ENCODE measurements around the gene CD55.

CD55 gene

DNA sequence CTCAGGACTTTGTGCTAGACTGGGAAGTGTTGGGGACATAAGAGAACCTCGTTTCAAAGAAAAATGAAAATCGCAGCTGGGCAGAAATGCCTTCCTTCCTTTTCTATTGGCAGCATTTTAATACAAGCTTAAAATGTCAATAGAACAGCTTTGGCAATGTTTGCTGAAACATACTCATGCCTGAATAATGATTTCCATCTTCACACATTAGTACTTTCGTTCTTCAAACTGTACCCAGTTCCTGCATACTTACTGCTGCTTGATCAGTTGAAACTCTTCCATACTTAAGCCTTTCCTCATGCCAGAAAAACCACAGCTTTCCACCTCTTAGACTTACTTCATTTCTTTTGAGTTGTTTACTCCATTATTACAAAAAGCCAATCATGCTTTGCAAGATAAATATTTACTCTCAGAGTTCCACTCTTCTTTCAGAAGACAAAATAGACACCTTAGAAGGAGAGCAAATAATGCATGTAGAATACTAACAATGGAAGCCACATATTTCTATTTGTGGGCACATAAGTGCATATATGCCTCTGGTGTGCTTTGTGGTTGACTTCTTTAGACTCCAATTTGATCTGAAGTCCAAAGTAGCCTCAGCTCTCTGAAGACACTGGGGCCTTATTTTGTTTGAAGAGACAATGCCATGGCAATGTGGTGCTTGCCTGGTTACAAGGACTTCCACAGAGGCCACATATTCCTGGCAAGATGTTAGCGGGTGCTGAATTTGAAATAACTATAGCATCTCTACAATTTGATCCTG, 22.7 kb upstream of the CD55 start:
- no peak for ATAC-seq
- Mint-ChIP-seq H3K4me3 (no peak overlapping the region), H3K9me3 (no peaks in the 10 kb centered on the region), H3K4me1 (peaks cover 9% of the 10 kb centered on the region), H3K36me3 (no peaks in the 10 kb centered on the region), H3K27ac (no peak overlapping the region)
- DNase-seq (ENCODE audit: low spot score in 2 of 2): no peak

DNA sequence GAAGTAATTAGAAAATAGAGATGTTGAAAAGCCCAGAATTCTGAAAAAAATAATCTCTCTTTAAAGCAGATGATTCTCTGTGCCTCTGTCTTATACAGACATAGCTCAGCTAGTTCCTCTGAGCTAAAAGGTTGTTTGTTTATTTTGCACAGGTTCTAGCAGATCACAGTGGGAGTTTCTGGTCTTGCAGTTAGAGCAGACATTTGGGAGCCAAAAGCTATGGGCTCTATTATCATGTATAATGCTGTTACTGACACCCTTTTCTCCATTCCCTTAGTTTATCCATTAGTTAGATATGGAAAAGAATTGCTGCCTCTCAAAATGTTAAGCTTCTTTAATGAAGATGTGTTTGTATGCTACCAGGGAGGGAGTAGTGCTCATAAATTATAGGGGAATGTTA, 20.5 kb upstream of the CD55 start:
- no peak overlapping the region for H3K27ac Mint-ChIP-seq
- H3K36me3 Mint-ChIP-seq: no peaks in the 10 kb centered on the region
- ATAC-seq (no peak), DNase-seq (ENCODE audit: low spot score in 2 of 2) (no peak)
- no peaks in the 10 kb centered on the region for H3K9me3 Mint-ChIP-seq
- peaks cover 9% of the 10 kb centered on the region for H3K4me1 Mint-ChIP-seq
- H3K4me3 Mint-ChIP-seq: no peak overlapping the region

DNA sequence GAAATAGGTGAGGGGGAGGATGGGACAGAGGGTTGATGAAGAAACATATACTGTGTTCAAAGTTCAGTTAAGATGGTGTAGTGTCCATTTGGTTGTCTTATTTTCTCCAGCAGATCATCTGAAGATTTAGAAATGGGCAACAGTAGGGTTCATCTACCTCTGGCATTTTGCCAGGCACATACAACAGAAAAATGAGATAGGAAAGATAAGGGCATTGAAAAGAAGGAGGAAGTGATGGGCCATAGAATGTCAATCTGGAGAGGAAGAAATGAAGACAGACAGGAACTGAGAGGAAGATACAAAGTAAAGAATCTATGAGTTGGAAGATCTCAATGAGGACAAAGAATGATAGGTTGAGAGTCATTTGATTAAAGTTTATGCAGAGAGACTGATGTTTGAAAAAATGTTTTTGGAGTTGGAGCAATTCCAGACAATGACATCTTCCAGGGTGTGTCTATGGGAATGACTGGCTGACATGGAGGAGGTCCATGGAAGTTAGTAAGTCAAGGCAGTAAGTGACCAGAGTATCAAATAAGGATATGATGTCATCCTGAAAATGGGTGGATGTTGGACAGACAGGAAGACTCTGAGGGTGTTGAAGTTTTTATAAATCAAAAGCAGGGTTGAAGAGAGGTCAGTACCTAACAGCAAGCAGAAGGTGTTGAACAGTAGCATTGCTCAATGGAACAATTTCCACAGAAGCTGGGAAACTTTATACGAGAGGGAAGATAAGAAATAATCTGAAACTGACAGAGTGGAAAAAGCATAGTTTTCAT, 18.7 kb upstream of the CD55 start:
- no peaks in the 10 kb centered on the region for H3K36me3 Mint-ChIP-seq
- H3K4me3 Mint-ChIP-seq: no peak overlapping the region
- H3K9me3 Mint-ChIP-seq: no peaks in the 10 kb centered on the region
- H3K27ac Mint-ChIP-seq: no peak overlapping the region
- ATAC-seq (no peak), DNase-seq (ENCODE audit: low spot score in 2 of 2) (no peak)
- H3K4me1 Mint-ChIP-seq: peaks cover 9% of the 10 kb centered on the region

DNA sequence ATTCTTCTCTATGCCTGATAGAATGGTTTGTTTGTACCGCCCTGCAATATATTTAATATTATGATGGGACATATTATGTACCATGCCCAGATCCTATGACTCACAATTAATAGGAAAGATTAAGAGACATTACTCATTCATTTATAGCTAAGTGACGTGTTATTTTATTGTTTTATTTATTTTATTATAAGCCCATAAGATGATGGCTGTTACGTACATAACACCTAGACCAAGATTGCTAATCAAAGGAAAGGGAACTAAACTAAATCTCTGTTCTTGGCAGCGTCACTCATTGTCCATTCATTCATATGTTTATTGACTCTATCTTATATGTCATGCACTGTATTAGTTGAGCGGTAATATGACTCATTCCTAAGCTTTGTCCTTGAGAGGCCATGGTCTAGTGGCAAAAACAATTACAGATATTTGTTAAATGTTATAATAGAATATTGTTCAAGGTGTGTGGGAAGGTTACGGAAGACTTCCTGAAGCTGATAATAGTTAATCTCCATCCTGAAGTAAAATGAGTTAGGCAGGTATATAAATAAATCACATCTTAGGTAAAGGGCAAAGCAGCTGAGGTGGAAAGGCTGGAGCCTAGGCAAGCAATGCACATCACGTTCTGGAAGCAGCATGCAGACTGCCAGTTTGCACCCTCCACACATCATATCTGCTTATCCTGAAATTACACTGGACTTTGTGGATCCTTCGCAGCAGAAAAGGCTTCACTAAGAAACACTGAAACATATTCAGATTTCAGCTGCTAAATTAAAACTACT, 16.6 kb upstream of the CD55 start:
- DNase-seq (ENCODE audit: low spot score in 2 of 2): no peak
- H3K4me1 Mint-ChIP-seq: peaks cover 9% of the 10 kb centered on the region

DNA sequence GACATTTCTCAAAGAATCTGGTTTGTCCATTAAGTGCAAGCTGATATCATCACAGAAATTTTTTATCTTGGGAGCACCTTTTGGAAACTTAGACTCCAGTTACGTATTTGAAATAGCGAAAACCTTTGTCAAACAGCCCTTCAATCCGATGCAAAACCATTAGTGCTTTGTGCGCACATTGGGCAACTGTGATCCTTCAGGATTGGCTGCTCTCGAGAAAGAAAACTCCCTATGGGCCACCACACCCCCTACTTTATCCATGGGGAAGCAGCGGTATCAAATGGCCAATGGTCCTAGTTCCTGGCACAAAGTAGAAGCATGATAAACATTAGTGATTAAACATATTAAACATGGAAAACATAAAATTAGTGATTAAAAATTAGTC, 16.0 kb upstream of the CD55 start:
- Mint-ChIP-seq H3K4me3 (no peak overlapping the region), H3K4me1 (peaks cover 9% of the 10 kb centered on the region), H3K27ac (no peak overlapping the region), H3K9me3 (no peaks in the 10 kb centered on the region), H3K36me3 (no peaks in the 10 kb centered on the region)
- ATAC-seq (no peak), DNase-seq (ENCODE audit: low spot score in 2 of 2) (no peak)

More for the DNA sequence above, 16.6 kb upstream of the CD55 start:
- Mint-ChIP-seq H3K4me3 (no peak overlapping the region), H3K27ac (no peak overlapping the region), H3K36me3 (no peaks in the 10 kb centered on the region), H3K9me3 (no peaks in the 10 kb centered on the region)
- no peak for ATAC-seq

DNA sequence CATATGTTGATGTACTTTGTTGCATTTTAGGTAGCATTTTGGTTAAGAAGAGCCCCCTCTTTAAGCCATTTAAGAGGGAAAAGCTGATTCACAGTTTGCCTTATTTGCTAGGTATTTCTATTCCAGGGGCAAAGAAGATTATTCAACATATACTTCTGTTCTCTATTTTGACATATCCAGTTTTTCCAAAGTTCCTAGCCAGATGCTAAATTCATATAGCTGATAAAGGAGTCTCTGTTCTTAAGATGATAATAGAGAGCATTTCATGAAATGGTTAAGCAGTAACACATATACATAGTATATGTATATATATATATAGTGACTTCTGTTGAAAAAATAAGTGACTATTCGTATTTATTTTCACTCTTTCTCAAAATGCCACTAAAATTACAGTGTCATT, 15.5 kb upstream of the CD55 start:
- Mint-ChIP-seq H3K27ac (no peak overlapping the region), H3K4me1 (peaks cover 9% of the 10 kb centered on the region), H3K9me3 (no peaks in the 10 kb centered on the region), H3K4me3 (no peak overlapping the region), H3K36me3 (no peaks in the 10 kb centered on the region)
- no peak for DNase-seq (ENCODE audit: low spot score in 2 of 2)
- ATAC-seq: no peak

DNA sequence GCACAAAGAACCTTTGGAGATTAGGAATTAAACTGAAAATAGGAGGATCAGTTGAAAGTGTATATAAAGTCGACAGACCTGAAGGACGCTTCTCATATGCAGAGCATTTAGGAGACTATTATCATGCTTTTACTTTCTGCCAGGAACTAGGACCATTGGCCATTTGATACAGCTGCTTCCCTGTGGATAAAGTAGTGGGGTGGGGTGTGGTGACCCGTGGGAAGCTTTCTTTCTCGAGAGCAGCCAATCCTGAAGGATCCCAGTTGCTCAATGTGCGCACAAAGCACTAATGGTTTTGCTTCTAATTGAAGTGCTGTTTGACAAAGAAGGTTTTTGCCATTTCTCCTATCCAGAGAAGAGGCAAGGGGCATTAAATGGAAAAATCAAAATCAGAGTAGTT, 14.9 kb upstream of the CD55 start:
- Mint-ChIP-seq H3K36me3 (no peaks in the 10 kb centered on the region), H3K4me3 (no peak overlapping the region), H3K27ac (no peak overlapping the region), H3K9me3 (no peaks in the 10 kb centered on the region), H3K4me1 (peaks cover 9% of the 10 kb centered on the region)
- ATAC-seq: no peak
- DNase-seq (ENCODE audit: low spot score in 2 of 2): no peak

DNA sequence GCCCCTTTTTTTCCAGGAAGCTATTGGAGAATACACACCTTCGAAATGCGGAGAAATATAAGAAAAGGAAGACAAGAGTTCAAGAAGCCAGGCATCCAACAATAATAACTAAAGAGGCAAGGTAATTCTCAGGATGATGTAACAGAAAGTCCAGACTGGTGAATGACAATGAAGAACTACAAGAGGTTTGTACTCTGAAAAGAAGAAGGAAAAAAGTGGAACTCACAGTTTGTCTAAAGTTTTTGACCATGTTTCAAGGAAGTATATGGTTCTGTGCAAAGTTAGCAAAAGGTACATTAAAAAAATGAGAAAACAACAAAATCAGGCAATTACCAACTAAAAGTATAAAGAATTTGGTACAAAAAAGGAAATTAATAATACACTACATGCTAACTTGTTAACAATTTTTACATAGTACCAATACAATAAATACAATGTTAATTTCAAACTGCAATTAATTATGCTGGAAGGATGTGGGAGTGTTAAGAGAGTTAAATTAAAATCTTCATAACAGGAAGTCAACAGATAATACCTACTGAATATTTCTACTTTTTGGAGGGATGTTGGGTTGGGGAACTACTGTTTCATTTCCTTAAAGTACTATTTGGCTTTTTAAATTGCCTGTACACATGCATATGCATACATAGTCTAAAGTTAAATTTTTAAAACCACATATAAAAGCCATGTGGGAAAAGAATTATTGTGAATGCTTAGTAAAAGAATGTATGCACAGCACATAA, 12.9 kb upstream of the CD55 start:
- no peak for DNase-seq (ENCODE audit: low spot score in 2 of 2)
- H3K27ac Mint-ChIP-seq: no peak overlapping the region
- no peak for ATAC-seq
- H3K9me3 Mint-ChIP-seq: no peaks in the 10 kb centered on the region
- no peaks in the 10 kb centered on the region for H3K4me1 Mint-ChIP-seq
- no peaks in the 10 kb centered on the region for H3K36me3 Mint-ChIP-seq
- no peak overlapping the region for H3K4me3 Mint-ChIP-seq

DNA sequence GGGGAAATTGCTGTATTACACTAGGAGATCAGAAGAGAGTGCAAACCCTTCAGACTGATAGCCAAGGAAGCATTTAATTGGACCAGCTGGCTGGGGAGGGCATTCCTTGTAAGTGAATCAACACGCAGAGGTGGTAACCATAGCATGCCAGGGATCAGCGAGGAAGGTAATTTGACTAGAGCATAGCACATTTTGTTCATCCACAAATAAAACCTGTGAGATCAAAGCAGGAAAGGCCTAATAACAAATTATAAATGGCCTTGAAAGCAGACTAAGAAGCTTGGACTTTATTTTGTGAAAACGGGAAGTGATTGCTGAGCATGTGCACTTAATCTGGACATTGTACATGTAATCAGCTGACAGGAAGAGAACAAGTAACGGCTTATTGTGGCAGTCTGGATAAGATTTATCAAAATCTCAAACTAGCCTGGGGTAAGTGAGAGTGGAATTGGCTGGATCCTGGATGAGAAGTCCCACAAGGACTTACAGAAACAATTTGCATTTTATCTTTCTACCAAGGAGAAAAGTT, 11.7 kb upstream of the CD55 start:
- DNase-seq (ENCODE audit: low spot score in 2 of 2) (no peak), ATAC-seq (no peak)
- Mint-ChIP-seq H3K4me3 (no peak overlapping the region), H3K36me3 (no peaks in the 10 kb centered on the region), H3K4me1 (no peaks in the 10 kb centered on the region), H3K27ac (peak overlapping the region; percentile 20), H3K9me3 (no peaks in the 10 kb centered on the region)

DNA sequence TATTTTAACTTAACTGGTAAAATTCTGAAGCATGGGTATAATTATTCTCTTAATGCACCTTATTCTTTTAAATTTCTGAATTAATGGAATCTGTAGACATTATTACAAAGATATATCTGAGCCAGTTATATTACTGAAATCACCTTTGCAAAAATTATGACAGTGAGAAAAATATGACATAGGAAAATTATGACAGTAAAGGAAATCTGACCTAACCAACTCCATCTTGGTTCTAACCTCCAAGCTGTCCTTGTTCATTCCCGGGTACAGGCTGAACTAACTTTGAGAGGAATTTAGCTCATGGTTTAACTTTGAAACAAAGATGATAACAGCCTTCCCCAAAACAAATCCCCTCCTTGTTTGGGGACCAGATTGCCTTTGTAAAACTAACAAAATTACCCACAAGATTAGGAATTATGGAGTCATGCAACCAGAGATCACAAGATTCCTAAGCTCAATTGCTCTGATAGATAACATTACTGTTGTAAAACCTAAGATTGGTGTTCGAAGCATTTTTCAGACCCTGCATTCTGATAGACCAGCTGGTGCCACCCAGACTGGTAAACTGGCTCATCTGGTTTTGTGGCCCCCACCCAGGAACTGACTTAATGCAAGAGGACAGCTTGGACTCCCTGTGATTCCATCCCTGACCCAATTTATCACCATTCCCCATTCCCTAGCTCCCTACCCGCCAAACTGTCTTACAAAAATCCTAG, 9.4 kb upstream of the CD55 start:
- no peak for ATAC-seq
- Mint-ChIP-seq H3K4me3 (no peak overlapping the region), H3K4me1 (no peaks in the 10 kb centered on the region), H3K36me3 (no peaks in the 10 kb centered on the region), H3K27ac (no peak overlapping the region), H3K9me3 (no peaks in the 10 kb centered on the region)
- no peak for DNase-seq (ENCODE audit: low spot score in 2 of 2)

DNA sequence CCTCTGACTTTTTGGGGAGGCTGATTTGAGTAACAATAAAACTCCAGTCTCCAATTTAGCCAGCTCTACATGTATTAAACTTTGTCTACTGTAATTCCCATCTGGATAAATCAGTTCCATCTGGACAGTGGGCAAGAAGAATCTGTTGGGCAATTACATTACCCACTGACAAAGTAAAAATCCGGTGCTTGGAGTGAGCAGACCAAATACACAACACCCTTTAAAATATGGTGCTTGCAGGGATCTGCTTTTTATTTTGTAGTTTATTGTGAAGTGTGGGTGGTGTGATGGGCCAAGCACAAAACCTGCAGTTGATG, 8.9 kb upstream of the CD55 start:
- H3K9me3 Mint-ChIP-seq: no peaks in the 10 kb centered on the region
- H3K27ac Mint-ChIP-seq: no peak overlapping the region
- H3K4me1 Mint-ChIP-seq: no peaks in the 10 kb centered on the region
- H3K4me3 Mint-ChIP-seq: no peak overlapping the region
- no peaks in the 10 kb centered on the region for H3K36me3 Mint-ChIP-seq
- ATAC-seq (no peak), DNase-seq (ENCODE audit: low spot score in 2 of 2) (no peak)

DNA sequence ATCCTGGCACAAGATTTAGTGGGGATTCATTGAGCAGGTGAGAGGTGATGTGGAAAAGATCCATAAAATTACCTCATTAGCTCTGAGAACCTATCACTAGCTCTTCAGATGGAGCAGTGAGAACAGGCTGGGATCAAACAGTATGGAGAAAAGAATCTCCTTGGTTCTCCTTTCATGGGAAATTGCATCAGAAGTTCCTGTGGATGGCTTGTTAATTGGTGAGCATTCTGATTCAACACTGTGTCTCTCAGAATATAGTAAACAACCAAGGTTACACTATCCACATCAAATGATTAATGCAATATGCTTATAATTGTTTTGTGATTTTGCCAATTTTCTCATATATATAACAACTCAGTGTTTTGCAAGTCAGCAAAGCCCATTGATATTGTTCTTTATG, 8.3 kb upstream of the CD55 start:
- Mint-ChIP-seq H3K4me1 (no peaks in the 10 kb centered on the region), H3K4me3 (no peak overlapping the region), H3K27ac (no peak overlapping the region)

DNA sequence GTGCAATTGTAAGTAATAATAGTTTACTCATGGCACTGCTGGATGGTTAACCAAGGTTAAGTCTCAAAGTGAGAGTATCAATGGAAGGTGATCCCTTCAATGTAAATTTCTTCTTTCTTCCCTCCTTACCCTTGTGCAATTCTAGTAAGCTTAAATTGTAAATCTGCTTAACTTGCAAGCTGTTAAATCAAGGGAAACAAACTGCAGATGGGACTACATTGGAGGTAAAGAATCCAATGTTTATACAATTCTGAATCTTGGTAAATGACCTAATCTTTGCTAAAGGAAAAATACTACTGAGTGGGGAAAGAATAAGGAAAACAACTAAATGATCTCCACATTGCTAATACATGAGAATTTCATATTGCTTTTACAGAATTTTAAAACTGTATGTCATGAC, 6.7 kb upstream of the CD55 start:
- Mint-ChIP-seq H3K36me3 (no peaks in the 10 kb centered on the region), H3K27ac (no peak overlapping the region), H3K4me3 (no peak overlapping the region), H3K4me1 (no peaks in the 10 kb centered on the region), H3K9me3 (no peaks in the 10 kb centered on the region)
- DNase-seq (ENCODE audit: low spot score in 2 of 2): no peak
- ATAC-seq: no peak

More for the DNA sequence above, 8.3 kb upstream of the CD55 start:
- ATAC-seq (no peak), DNase-seq (ENCODE audit: low spot score in 2 of 2) (no peak)
- Mint-ChIP-seq H3K36me3 (no peaks in the 10 kb centered on the region), H3K9me3 (no peaks in the 10 kb centered on the region)

DNA sequence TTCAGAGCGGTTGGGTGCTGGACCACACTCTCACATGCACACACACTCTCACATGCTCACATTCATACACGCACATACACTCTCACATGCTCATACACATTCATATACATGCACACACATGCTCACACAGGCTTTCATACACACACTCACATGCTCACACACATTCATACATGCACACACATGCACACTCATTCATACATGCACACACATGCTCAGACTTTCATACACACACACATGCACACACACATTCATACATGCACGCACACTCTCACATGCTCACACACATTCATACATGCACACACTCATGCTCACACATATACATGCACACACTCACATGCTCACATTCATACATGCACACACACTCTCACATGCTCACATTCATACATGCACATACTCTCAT, 6.0 kb upstream of the CD55 start:
- Mint-ChIP-seq H3K27ac (no peak overlapping the region), H3K4me1 (no peaks in the 10 kb centered on the region), H3K9me3 (no peaks in the 10 kb centered on the region), H3K36me3 (no peaks in the 10 kb centered on the region), H3K4me3 (no peak overlapping the region)
- ATAC-seq (no peak), DNase-seq (ENCODE audit: low spot score in 2 of 2) (no peak)

DNA sequence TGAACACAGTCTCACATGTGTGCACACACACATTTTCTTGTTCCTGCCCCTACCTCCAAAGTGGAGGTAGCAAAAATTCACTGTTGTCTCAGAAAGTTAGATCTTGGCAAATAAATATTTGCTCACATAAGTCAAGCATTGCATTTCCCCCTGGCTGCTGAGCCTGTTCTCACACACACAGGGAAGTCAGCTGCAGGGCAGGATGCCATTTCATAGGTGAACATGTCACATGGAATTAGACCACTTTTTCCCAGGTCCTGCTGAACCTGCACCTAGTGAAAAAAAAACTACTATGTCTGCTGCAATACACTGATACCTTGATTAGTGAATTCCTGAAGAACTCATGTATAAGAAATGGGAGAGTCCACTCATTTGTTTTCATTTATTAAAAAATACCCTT, 5.3 kb upstream of the CD55 start:
- Mint-ChIP-seq H3K4me3 (no peak overlapping the region), H3K36me3 (peaks cover 6% of the 10 kb centered on the region), H3K9me3 (no peaks in the 10 kb centered on the region), H3K4me1 (peaks cover 6% of the 10 kb centered on the region), H3K27ac (no peak overlapping the region)
- no peak for ATAC-seq
- no peak for DNase-seq (ENCODE audit: low spot score in 2 of 2)
